Mesothelial cell of epicardium (in vitro differentiated cells): Measurements from ENCODE around the gene TMPRSS9. TPM values are rescaled to one million over a fixed set of nuclear protein-coding genes. Genes with fewer than 3 reads are reported as not detected.

Experiments used
- DNase-seq, 2 experiments: peaks; one replicate each; pipeline ENCODE4 v3.0.0; 2021; ENCODE audit warnings: low spot score in 2 of 2; ENCODE audit not compliant: unreplicated experiment in 2 of 2
- H3K27ac Mint-ChIP-seq: 2 replicates; pipeline ENCODE4 v1.8.0; 2021; ENCODE audit warnings: mixed read lengths
- H3K27me3 Mint-ChIP-seq: 2 replicates; pipeline ENCODE4 v1.8.0; 2021; ENCODE audit warnings: low read depth, mixed read lengths
- H3K36me3 Mint-ChIP-seq: 2 replicates; pipeline ENCODE4 v1.8.0; 2021; ENCODE audit warnings: mixed read lengths
- H3K4me1 Mint-ChIP-seq: 2 replicates; pipeline ENCODE4 v1.8.0; 2021; ENCODE audit warnings: mixed read lengths
- H3K4me3 Mint-ChIP-seq: 2 replicates; pipeline ENCODE4 v1.8.0; 2021; ENCODE audit warnings: mild to moderate bottlenecking, moderate library complexity, mixed read lengths
- H3K9me3 Mint-ChIP-seq: 2 replicates; pipeline ENCODE4 v1.8.0; 2021; ENCODE audit warnings: mixed read lengths
- total RNA-seq: library from RNA; stranded (reverse); gene quantifications from 3 replicates; pipeline ENCODE4 v1.2.1, GENCODE V29; 2021
- TF ChIP-seq, protein P1 (sequence below): fragments of 200-600 bp; sonication (generic); IDR thresholded peaks from one replicate; pipeline ENCODE4 v1.5.0; 2021; ENCODE audit warnings: antibody characterized with exemption; ENCODE audit not compliant: unreplicated experiment

The TMPRSS9 gene
- total RNA-seq, 1 donor from 2014 or later = 1.4 TPM

DNA sequence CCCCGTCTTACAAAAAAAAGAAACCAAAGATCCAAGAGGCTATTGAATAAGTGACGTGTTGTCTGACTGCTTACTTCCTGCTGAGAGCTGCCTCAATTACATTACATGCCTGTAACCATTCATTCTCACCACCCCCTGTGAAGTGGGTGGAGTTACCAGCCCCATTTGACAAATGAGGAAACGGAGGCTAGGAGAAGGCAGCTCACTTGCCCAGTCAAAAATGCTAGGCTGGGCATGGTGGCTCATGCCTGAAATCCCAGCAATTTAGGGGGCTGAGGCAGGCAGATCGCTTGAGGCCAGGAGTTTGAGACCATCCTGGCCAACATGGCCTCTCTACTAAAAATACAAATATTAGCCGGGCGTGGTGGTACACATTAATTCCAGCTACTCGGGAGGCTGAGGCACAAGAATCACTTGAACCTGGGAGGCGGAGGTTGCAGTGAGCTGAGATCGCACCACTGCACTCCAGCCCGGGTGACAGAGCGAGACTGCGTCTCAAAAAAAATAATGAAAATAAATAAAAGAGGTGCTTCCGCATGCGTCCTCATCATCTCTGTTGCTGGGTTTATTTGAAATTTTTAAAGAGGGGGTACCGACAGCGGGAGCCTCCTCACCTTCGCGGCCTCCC, 32.2 kb upstream of the TMPRSS9 start:
- Mint-ChIP-seq H3K4me1 (peaks cover 53% of the 10 kb centered on the region), H3K9me3 (no peaks in the 10 kb centered on the region), H3K27ac (peak overlapping the region; percentile 99), H3K4me3 (peak overlapping the region; percentile 97), H3K36me3 (peaks cover 14% of the 10 kb centered on the region), H3K27me3 (no peaks in the 10 kb centered on the region)
- no peak for DNase-seq
- TF ChIP-seq, protein P1, sequence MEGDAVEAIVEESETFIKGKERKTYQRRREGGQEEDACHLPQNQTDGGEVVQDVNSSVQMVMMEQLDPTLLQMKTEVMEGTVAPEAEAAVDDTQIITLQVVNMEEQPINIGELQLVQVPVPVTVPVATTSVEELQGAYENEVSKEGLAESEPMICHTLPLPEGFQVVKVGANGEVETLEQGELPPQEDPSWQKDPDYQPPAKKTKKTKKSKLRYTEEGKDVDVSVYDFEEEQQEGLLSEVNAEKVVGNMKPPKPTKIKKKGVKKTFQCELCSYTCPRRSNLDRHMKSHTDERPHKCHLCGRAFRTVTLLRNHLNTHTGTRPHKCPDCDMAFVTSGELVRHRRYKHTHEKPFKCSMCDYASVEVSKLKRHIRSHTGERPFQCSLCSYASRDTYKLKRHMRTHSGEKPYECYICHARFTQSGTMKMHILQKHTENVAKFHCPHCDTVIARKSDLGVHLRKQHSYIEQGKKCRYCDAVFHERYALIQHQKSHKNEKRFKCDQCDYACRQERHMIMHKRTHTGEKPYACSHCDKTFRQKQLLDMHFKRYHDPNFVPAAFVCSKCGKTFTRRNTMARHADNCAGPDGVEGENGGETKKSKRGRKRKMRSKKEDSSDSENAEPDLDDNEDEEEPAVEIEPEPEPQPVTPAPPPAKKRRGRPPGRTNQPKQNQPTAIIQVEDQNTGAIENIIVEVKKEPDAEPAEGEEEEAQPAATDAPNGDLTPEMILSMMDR = no peak

DNA sequence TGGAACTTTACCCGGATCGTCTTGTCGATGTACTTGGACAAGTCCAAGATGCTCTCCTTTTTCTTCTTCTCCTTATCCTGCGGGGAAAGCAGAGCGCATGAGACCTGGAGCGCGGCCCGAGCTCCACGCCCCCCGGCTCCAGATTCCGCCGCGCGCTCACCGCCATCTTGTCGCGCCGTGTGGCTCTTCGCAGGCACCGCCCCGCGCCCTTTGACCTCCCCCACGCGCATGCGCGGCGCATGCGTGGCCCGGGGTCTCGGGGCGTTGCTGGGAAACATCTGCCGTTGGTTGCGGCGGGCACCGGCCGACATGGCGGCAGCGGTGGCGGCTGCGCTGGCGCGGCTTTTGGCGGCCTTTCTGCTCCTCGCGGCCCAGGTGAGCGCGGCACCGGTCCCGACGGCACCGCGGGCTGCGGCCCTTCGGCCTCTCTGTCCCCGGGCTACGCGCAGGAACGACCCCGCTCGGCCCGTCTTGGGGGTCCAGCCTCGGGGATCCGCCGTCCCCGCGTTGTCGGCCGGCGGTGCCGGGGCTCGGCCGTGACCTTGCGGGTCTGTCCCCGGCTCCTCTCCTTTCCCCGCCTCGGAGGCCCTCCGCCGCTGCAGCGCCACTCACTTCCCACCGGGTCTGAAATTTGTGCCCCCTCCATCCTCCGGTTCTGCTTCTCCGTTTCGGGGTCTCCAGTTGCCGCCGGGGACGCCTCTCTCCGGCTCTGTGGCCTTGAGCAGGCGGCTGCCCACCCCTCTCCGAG, 31.5 kb upstream of the TMPRSS9 start, which contains the start of the genes LSM7 and SPPL2B:
LSM7 (minus strand) TSS at position 186 of the 748 bp plus-strand sequence; CDS start at position 166, 20 bp downstream.
SPPL2B (plus strand) TSS at position 284 of the 748 bp plus-strand sequence; CDS start at position 310, 26 bp downstream.
- Mint-ChIP-seq H3K36me3 (peaks cover 10% of the 10 kb centered on the region), H3K27ac (peak within 1 kb of the TSS; percentile 99), H3K9me3 (no peaks in the 10 kb centered on the region), H3K4me1 (peaks cover 58% of the 10 kb centered on the region), H3K4me3 (peak within 1 kb of the TSS; percentile 97), H3K27me3 (no peaks in the 10 kb centered on the region)
- TF ChIP-seq, protein P1 = no peak
- peak; percentile 90 to 94 for DNase-seq

- H3K27me3 Mint-ChIP-seq = no peaks in the 10 kb centered on the region
- peaks cover 10% of the 10 kb centered on the region for H3K36me3 Mint-ChIP-seq
- peak overlapping the region; percentile 97 for H3K4me3 Mint-ChIP-seq
- H3K9me3 Mint-ChIP-seq = no peaks in the 10 kb centered on the region
- no peak for DNase-seq
- TF ChIP-seq, protein P1 = no peak
- H3K4me1 Mint-ChIP-seq = peaks cover 61% of the 10 kb centered on the region
- peak overlapping the region; percentile 93 for H3K27ac Mint-ChIP-seq
These were observed 31.0 kb upstream of the TMPRSS9 start for GRCh38 chr19:2329149-2329478.

DNA sequence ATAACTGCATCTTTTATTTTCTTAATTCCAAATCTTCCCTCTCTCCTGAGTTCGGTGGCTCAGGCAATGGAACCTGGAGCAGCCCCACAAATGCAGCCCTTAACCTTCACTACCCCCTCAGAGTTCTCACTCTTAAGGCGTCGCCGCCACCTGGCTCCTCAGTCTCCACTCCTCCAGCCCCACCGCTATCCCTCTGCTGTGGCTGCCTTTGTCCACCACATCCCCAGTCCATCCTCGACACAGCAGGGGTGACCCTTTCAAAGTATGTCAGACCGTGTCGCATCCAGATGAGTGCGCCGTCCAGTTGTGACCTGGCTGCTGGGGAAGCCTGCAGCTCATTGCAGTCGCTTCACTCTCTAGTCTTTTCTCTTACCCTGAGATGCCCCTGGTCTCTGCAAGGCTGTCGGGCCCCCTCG, 30.6 kb upstream of the TMPRSS9 start:
- Mint-ChIP-seq H3K36me3 (peaks cover 8% of the 10 kb centered on the region), H3K4me1 (peaks cover 61% of the 10 kb centered on the region)

DNA sequence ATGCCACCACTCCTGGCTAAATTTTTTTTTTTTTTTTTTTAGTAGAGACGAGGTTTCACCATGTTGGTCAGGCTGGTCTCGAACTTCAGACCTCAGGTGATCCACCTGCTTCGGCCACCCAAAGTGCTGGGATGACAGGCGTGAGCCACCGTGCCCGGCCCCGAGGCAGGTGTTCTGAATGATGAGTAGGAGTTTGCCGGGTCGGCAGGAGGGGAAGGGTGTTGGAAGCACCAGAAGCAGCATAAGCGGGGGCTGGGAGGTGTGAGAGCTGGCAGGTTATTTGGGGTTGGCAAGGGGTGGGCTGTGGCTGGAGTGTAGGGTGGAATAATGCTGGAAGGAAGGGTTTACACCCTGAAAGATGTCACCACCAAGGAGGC, 29.8 kb upstream of the TMPRSS9 start:
- Mint-ChIP-seq H3K9me3 (no peaks in the 10 kb centered on the region), H3K4me3 (peak overlapping the region; percentile 97), H3K36me3 (peaks cover 6% of the 10 kb centered on the region), H3K4me1 (peaks cover 61% of the 10 kb centered on the region), H3K27ac (peak overlapping the region; percentile 86), H3K27me3 (no peaks in the 10 kb centered on the region)
- DNase-seq = no peak
- TF ChIP-seq, protein P1 = no peak

More for the DNA sequence above, 30.6 kb upstream of the TMPRSS9 start:
- H3K27ac Mint-ChIP-seq = peak overlapping the region; percentile 93
- peak overlapping the region; percentile 97 for H3K4me3 Mint-ChIP-seq
- no peaks in the 10 kb centered on the region for H3K27me3 Mint-ChIP-seq
- DNase-seq = no peak
- H3K9me3 Mint-ChIP-seq = no peaks in the 10 kb centered on the region
- TF ChIP-seq, protein P1 = no peak
